NCI-H524 treated with DMSO at 0.1 percent for 48 hours (cell line): ENCODE data around the gene PITPNB.

Experiments used
- DNase-seq: peaks from one replicate; lab custom pipeline; 2025; lab: John Stamatoyannopoulos, UW

PITPNB gene

GRCh38 chr22:27880778-27881394 lies 38.2 kb downstream of the PITPNB start:
- DNase-seq, result no peak

DNA sequence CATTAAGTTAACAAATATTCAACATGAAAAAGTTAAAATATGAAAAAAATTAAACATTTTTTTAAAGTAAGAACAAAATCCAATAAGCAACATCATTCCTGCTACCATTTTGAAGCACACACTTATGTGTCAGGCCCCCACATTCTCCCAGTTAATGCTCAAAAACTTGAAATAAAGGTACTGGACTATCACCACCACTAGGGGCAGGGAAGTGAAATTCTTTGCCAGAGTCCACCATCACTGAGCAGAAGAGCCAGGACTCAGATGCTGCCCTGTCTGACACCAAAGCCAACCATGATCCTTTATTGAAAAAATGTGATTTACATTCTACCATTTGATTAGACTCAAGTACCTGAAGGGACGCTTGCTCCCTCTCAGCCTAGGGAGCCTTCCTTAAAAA lies 39.1 kb downstream of the PITPNB start:
- no peak for DNase-seq

- no peak for DNase-seq
These were observed 40.5 kb downstream of the PITPNB start for GRCh38 chr22:27878541-27878940.

GRCh38 chr22:27877501-27877900 lies 41.6 kb downstream of the PITPNB start:
- DNase-seq, result no peak

GRCh38 chr22:27876684-27877083 lies 42.4 kb downstream of the PITPNB start:
- peak; percentile 15 for DNase-seq

- no peak for DNase-seq
These were observed 43.1 kb downstream of the PITPNB start for GRCh38 chr22:27875951-27876350.

DNA sequence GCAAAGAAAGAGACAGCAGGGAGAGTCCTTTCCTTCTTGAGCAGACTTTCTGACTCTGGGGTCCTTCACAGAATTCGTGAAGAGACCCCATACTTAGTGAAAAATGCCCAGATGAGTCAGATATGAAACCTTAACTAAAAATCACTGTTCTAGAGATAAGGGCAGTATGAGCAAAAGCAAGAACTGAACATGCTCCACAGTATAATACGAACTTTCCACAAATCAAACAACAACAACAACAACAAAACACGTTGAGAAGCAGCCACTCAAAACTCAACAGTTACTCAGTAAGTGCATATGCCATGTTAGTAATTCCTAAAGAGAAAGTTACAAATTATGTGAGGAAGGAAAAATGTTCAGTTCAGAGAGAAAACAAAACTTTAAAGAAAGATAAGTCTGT lies 44.3 kb downstream of the PITPNB start:
- DNase-seq, result no peak

GRCh38 chr22:27874185-27874584 lies 44.9 kb downstream of the PITPNB start:
- DNase-seq, result no peak

GRCh38 chr22:27873472-27873871 lies 45.6 kb downstream of the PITPNB start:
- no peak for DNase-seq

DNA sequence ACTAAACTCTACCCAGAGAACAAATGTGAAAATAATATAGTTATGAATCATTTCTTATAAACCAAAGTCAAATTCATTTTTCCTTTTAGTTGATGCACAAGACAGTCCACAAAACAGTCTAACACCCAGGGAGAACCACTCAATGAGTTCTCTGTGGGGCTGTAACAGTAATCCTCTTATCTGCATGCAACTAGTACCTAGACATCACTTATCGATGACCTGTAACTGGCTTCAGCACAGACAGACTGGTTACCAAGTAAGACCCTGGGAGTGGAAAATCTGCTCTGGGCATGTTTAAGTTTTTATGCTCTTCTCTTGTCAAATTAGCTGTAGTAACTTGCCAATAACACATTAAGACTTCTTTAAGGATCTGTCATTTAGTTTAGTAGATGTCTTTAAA lies 46.6 kb downstream of the PITPNB start:
- no peak for DNase-seq

DNA sequence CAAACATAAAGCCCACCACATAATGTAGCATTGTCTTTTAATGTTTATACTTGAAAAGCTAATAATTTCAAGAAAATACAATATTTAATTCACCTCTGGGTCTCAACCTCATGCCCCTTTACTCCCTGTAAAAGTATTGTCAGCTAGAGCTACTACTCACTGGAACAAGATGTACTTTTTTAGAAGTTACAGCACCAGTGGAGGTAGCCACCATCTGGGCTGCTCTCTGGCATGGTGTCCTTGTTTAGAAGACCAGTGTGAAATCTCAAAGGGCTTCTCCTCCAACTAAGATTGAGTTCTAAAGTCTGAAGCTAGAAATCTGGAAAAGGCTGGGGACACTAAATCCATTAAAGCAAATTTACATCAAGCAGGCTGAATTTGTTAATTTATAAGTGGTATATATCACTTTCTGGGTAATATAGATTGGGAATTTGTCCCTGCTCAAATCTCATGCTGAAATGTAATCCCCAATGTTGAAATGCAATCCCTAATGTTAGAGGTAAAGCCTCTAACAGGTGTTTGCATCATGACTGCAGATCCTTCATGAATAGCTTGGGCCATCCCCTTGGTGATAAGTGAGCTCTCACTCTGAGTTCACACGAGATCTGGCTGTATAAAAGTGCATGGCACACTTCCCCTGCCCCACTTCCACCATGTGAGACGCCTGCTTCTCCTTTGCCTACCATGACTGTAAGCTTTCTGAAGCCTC lies 47.6 kb downstream of the PITPNB start:
- no peak for DNase-seq

DNA sequence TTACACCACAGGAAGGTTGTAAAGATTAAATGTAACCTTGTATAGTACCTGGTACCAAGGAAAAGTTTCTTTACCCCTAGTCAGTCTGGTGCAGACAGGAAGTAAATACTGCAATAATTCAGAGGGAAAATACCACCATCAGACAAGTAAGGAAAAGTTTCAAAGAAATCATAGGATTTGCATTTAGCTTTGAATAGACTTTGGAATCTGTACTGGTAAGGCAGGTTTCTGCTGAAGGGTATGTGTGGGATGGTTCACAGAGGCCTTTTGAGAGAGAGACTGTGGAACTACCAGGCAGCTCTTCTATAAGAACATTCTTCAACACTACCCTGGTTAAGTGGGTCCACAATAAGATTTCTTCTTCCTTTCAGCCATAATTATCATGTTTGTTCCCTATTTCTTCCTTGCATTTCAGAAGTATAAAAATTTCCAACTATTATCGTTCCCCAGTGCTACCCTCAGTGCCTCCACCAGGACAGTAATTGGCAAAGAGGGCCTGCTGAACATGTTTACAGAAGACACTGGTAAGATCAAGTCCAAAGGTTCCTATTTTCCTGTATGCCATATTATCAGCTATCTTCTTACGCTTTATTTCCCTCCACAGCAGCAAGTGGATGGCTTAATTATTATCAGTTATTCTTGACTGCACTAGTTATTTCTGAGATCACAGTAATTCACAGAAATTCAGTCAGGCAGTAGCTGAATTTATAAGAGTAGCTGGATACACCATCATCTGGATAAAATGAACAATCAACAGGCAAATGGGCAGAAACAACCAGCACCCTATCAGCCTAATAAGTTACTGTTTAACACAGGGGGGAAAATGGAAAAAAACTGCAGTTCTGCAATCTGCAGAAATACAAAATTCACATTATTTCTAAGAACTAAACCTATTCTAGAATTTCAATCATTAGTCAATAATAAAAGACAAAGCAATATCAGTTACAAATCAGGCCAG lies 48.5 kb downstream of the PITPNB start:
- DNase-seq, result no peak

DNA sequence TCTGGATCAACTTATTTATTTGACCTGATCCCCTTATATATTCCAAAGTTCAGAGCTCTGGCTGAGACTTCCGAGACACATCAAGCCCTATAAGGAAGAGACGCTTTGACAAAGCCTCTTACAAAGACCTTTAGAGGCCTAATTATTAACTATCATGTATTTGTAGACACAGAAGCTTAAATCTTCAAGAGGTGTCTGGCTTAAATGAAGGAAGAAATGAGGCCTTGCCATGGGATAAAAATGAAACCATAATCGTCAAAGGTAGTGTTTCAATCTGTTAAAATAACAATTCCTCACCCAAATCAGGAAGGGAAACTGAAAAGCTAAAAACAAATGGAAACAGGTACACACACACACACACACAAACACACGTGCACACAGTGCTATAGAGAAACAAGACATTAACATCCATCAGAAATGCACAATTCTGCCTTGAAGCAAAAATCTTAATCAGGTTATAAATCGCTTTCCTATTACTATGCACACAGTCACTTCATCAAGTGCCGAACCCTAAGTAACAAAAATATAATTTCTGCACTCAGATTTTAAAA lies 50.2 kb downstream of the PITPNB start:
- no peak for DNase-seq

DNA sequence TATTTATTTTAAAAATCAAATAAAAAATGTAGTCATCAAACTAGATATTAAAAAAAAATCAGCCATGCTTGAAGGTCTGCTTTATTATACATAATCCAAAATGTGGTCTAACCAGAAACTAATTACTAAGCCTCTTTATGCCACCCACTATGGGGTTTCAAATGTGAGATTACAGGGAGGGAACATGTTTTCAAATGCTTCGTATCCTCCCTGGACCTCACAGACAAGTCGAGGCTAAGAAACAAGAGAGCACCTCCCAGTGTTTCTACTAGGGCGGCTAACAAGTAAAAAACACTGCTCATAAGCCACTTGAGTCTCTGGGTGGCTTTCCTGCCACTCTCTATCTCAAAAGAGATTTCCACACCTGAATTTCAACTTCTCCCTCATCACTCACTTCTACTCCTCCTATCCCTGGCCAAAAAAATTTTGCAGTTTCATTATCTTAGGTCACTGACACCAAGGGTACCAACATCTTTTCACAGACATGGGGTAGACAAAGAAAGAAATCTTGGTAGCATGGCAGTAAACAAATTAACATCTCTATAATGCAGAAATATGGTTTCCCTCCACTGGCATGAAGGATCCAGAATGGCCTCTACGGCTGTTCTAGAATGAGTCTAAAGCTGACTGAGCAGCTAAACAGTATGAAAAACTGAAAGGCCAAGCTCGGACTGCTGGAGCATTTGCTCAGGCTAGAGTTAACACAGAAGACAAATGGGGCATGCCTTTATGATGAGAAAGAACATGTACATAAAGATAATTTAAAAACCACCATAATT lies 50.9 kb downstream of the PITPNB start:
- DNase-seq, result no peak

- DNase-seq, result no peak
These were observed 51.7 kb downstream of the PITPNB start for GRCh38 chr22:27867085-27867952.

DNA sequence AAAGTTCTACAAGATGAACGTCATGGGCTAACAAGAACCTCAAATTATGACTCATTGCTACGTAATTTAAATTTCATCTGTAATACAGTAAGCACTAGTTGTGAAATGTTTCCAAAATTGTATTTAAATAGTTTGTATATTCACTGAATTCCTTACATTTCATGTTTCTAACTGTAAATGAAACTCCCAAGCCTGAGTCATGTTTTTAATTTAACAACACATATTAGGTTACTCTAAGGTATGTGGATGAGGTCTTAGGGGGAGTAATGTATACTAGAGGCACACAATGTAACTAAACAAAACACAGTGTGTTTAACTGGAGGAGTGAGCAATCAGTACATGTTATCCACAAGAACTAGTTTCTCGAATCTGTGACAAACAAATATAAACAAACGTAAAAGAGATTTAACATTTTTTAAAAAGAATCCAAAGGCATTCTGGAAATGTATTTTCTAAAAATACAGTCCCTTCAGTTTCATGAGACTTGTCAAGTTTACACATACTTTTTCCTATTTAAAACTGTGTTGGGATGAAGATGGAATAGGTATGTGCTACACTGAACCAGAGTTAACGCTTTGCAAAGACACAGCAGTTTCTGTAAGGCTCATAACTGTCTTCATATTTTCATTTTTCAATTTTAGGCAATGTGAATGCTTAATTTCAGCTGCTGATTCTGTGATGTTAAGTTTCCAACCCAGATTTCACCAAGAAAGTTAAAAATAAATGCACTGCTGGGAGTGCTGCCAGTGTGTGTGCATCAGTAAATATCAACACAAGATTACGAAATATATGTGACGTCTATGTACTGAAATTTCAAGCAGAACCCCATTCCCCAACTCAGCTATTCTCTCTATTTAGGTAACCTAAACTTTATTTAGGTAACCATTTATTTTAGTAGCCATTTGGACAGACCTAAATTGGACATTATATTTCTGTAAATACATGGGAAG lies 52.6 kb downstream of the PITPNB start:
- DNase-seq, result no peak

DNA sequence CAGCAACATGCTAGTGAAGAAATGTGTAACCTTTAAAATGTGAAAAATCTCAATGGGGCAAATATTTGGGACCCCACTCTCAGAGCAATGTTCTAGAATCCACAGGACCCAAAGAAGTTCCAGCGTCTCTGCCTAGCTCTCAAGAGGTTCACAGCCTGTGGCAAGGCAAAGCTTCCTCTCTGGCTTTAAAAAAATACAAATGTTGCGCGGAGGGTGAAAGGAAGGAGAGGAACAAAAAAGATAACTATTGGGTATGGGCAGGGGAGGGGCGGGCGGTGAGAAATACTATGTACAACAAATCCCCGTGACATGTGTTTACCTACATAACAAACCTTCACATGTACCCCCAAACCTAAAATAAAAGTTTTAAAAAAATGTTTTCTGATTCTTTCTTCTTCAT lies 53.6 kb downstream of the PITPNB start:
- DNase-seq, result no peak

GRCh38 chr22:27863556-27863955 lies 55.5 kb downstream of the PITPNB start:
- no peak for DNase-seq

DNA sequence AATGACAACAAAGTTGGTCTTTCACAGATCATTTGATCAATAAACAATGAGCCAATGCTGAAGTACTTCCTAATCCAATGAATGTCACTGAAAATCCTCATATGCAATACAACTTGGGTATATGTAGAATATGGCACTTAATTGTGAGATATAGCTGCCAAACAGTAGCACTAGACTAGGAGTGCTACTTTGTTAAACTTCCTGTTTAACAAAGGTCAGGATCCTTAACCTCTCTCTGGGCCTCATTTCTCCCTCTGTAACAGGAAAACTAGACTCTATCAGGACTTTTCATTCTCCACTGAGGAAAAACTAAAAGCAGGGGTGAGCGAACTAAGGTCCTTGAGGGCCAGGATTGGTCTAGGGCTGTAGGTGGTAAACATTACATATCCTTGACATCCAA lies 56.1 kb downstream of the PITPNB start:
- DNase-seq, result no peak

DNA sequence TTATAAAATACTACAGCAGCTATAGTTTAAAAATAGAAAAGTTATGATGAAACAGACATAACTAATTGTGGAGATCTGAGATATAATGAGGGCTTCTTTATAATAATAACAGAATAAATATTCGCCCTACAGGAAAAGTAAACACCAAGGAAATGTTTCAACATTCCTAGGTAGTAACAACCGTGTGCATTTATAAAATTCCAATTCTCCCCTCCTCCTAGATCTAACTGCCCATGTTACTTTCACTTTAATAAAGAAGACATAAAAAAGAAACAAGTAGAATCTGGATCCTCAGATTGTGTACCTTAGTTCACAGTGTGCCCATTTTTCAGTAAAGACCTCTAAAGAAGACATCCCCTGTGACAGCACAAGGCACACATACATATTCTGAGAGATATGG lies 59.7 kb downstream of the PITPNB start:
- DNase-seq, result no peak
